Glomerular endothelial cell (primary cell): ENCODE measurements around the gene ANKS1A. TPM values are rescaled to one million over a fixed set of nuclear protein-coding genes. Genes with fewer than 3 reads are reported as not detected.
"Not testable (repeated sequence)": the region's sequence is repeated elsewhere in the genome, so short reads cannot be mapped to it uniquely, and the experiment has no call there.

Experiments
- DNase-seq: peaks from one replicate; pipeline ENCODE4 v3.0.0-alpha.2; 2011; ENCODE audit warnings: low read depth, low spot score; ENCODE audit errors: extremely low read depth
- total RNA-seq: library from RNA; depleted of rRNA; stranded (reverse); fragments of >200 nt; gene quantifications from 2 replicates; pipeline ENCODE4 v1.2.3, GENCODE V29; 2015

Gene ANKS1A
- total RNA-seq, 1 donor from 2014 or later = 21.5 TPM

GRCh38 chr6:34917626-34918285 lies 28.7 kb downstream of the ANKS1A start:
- DNase-seq = no peak

DNA sequence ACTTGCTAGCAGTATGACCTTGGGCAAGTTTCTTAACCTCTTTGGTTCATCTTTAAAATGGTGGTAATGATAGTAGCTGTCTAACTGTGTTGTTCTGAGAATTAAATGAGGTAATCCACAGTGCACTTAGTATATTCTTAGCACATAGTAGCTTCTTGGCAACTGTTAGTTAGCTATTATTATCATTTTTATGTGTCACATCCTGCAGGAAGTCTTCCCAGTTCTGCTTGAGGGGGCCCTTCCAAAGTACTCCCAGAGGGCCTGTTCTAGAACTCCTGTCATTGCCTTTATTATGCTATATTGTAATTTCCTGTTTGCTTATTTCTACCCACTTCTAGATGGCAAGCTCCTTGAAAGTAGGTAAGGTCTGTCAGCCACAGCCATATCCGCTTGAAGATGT lies 30.6 kb downstream of the ANKS1A start:
- peak; percentile 14 for DNase-seq

DNA sequence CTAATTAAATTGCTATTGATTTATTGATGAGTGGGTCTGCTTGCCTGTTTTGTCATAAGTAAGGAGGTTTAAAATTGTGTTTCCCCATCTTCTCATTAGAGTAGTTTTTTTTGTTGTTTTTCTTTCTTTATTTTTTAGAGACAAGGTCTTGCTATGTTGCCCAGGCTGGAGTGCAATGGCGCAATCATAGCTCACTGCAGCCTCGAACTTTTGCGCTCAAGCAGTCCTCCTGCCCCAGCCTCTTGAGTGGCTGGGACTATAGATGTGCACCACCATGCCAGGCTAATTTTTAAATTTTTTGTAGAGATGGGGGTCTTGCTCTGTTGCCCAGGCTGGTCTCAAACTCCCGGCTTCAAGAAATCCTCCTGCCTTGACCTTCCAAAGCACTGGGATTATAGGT lies 31.0 kb downstream of the ANKS1A start:
- DNase-seq = no peak

- DNase-seq = peak; percentile 3
Measured at GRCh38 chr6:34922177-34922663, 33.2 kb downstream of the ANKS1A start.

- no peak for DNase-seq
Measured at GRCh38 chr6:34924831-34925625, 36.0 kb downstream of the ANKS1A start.

- no peak for DNase-seq
Measured at GRCh38 chr6:34926655-34927054, 37.6 kb downstream of the ANKS1A start.

- DNase-seq = no peak
Measured at GRCh38 chr6:34928220-34928619, 39.2 kb downstream of the ANKS1A start.

GRCh38 chr6:34928695-34929094 lies 39.6 kb downstream of the ANKS1A start:
- no peak for DNase-seq

- no peak for DNase-seq
Measured at GRCh38 chr6:34929241-34929978, 40.4 kb downstream of the ANKS1A start.

DNA sequence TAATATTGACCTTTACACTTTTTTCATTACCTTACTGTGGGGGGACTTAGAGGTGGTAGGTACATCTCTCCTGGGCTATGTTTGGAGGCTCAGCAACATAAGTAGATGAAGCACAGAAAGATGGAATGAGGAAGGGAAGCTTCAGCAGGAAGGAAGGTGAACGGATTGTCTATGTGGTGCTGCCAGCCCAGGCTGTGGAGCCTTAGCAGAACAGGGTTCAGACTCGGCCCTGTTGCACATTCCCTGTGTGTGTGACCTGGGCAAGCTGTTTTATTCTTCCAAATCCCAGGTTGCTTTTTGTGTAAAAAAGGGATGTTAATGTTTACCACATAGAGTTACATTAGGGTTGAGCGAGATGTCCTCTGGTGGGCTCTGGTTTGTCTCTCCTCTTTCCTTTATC lies 41.2 kb downstream of the ANKS1A start:
- DNase-seq = no peak

GRCh38 chr6:34932202-34932601 lies 43.1 kb downstream of the ANKS1A start:
- not testable (repeated sequence) for DNase-seq

GRCh38 chr6:34934516-34934915 lies 45.5 kb downstream of the ANKS1A start:
- DNase-seq = no peak

DNA sequence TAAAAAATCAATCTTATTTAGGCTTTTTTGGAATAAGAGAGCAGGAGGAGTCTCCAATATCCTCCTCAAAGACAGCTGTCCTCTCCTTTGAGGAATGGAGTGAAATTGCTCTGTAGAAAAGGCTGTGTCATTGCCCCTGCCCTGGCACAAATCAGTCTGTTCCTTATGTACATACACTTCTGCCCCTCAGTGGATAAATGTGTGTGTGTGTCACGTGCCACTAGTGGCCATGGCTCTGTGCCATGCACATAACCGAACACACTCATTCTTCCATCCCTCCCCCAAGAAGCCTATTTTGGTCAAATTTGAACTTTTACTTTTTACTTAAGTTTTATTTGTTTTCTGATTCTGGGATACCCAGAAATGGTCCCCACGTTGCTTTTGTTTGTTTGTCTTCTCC lies 49.2 kb downstream of the ANKS1A start:
- DNase-seq = no peak

- no peak for DNase-seq
Measured at GRCh38 chr6:34940030-34940434, 51.0 kb downstream of the ANKS1A start.

- no peak for DNase-seq
Measured at GRCh38 chr6:34941421-34941820, 52.4 kb downstream of the ANKS1A start.

DNA sequence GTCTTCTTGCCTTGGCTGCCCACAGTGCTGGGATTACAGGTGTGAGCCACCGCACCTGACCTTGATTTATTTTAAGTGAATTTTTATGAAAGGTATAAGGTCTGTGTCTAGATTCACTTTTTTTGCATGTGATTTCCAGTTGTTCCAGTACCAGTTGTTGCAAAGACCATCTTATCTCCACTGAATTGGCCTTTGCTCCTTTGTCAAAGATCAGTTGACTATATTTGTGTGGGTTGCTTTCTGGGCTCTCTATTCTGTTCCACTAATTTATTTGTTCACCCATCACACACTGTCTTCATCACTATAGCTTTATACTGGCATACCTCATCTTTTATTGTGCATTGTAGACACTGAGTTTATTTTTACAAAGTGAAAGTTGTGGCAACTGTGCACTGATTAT lies 56.3 kb downstream of the ANKS1A start:
- no peak for DNase-seq

DNA sequence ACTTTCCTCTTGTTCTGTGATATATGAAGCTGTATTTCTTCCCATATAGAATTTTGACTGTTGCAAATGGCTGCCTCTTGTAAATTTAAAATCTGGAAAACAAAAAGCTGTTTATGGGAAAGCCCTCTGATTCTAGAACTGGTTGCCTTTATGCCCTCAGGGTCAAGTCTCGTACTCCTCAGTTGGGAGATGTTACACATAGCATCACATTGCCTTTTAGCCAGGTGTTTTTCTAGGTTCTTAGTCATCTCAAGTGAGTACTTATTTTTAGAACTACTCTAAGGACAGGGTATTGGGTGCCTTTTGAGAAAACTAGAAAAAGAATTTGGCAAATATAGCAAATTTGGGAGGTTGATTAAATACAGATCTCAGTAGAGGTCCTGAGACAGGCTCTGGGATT lies 58.5 kb downstream of the ANKS1A start:
- DNase-seq = no peak

DNA sequence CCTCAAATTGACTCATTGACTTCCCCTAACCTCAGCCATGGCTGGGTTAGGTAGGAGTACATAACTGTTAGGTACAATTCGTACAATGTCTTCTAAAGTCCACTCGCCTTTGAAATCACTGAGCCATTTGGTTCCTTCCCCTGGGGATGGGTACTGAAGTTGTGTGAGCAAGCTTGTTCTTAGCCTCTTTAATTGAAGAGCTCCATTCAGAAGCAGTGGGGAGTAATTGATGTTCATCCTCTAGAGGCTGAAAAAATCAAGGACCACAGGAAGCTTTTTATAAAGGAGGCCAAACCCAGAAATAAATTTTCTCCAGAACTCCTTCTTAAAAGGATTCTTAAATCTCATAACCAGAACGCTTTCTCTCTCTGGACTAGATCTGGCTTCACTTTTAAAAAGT lies 60.6 kb downstream of the ANKS1A start:
- DNase-seq = no peak

GRCh38 chr6:34950849-34951248 lies 61.8 kb downstream of the ANKS1A start:
- DNase-seq = no peak

- DNase-seq = no peak
Measured at GRCh38 chr6:34951731-34952130, 62.7 kb downstream of the ANKS1A start.
